WERI-Rb-1 (cell line): ENCODE results near the gene KLHDC10.

ENCODE experiments used
- DNase-seq: peaks from one replicate; pipeline ENCODE4 v3.0.0-alpha.2; 2020
- H3K27ac ChIP-seq: fragments of 250-450 bp; sonication (Bioruptor Pico); 2 replicates; pipeline ENCODE4 v1.5.1; 2020; ENCODE audit warnings: mild to moderate bottlenecking, moderate library complexity
- H3K27me3 ChIP-seq: fragments of 250-450 bp; sonication (Bioruptor Pico); 2 replicates; pipeline ENCODE4 v1.5.1; 2021; ENCODE audit warnings: mild to moderate bottlenecking, low read depth, moderate library complexity; ENCODE audit not compliant: insufficient read depth, severe bottlenecking
- H3K36me3 ChIP-seq: fragments of 250-450 bp; sonication (Bioruptor Pico); 2 replicates; pipeline ENCODE4 v1.5.1; 2020; ENCODE audit warnings: mild to moderate bottlenecking, moderate library complexity
- H3K4me3 ChIP-seq: 2 replicates; pipeline ENCODE4 v1.5.1; 2011; ENCODE audit warnings: low read depth, mild to moderate bottlenecking, control low read depth, low read length
- H3K9me3 ChIP-seq: fragments of 250-450 bp; sonication (Bioruptor Pico); 2 replicates; pipeline ENCODE4 v1.5.1; 2021; ENCODE audit warnings: mild to moderate bottlenecking, moderate library complexity; ENCODE audit not compliant: severe bottlenecking
- TF ChIP-seq, protein P1 (sequence below): IDR thresholded peaks from 2 replicates; pipeline ENCODE4 v1.5.1; 2011; ENCODE audit warnings: low read depth, mild to moderate bottlenecking, control low read depth, inconsistent platforms, low read length

KLHDC10 gene

DNA sequence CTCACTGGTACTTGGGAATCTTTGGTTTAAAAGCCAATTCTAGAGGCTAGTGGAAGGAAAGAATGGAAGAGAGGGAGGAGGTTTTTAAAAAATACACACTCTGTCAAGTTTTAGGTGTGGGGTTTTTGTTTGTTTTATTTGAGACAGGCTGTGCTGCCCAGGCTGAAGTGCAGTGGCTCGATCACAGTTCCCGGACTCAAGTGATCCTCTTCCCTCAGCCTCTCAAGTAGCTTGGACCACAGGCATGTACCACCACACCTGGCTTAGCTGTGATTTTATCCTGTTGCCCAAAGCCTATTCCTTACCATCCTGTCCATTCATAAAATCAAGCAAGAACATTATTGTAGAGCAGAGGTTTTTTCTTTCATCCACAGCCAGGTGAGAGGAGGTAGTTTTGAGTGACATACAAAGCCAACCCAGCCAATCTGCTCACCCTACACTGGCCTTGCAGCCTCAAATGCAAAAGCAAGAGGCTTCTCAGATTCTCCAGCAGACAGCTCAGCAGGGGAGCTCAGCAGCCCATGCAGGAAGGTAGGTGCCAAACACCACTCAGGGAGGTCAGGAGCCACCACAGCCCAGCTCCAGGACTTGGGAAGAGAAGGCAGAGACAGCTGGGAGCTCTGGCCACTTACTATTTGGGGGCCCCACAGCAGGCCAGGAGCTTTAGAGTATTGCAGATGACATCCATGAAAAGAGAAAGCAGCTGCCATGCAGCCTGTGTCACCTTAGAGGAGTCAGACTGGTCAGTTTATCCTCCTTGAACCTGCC lies 69.0 kb downstream of the KLHDC10 start:
- DNase-seq, result no peak
- peaks cover 4% of the 10 kb centered on the region for H3K36me3 ChIP-seq
- no peaks in the 10 kb centered on the region for H3K9me3 ChIP-seq
- TF ChIP-seq, protein P1, sequence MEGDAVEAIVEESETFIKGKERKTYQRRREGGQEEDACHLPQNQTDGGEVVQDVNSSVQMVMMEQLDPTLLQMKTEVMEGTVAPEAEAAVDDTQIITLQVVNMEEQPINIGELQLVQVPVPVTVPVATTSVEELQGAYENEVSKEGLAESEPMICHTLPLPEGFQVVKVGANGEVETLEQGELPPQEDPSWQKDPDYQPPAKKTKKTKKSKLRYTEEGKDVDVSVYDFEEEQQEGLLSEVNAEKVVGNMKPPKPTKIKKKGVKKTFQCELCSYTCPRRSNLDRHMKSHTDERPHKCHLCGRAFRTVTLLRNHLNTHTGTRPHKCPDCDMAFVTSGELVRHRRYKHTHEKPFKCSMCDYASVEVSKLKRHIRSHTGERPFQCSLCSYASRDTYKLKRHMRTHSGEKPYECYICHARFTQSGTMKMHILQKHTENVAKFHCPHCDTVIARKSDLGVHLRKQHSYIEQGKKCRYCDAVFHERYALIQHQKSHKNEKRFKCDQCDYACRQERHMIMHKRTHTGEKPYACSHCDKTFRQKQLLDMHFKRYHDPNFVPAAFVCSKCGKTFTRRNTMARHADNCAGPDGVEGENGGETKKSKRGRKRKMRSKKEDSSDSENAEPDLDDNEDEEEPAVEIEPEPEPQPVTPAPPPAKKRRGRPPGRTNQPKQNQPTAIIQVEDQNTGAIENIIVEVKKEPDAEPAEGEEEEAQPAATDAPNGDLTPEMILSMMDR, result no peak
- no peak overlapping the region for H3K4me3 ChIP-seq
- no peak overlapping the region for H3K27ac ChIP-seq
- H3K27me3 ChIP-seq, result no peaks in the 10 kb centered on the region

DNA sequence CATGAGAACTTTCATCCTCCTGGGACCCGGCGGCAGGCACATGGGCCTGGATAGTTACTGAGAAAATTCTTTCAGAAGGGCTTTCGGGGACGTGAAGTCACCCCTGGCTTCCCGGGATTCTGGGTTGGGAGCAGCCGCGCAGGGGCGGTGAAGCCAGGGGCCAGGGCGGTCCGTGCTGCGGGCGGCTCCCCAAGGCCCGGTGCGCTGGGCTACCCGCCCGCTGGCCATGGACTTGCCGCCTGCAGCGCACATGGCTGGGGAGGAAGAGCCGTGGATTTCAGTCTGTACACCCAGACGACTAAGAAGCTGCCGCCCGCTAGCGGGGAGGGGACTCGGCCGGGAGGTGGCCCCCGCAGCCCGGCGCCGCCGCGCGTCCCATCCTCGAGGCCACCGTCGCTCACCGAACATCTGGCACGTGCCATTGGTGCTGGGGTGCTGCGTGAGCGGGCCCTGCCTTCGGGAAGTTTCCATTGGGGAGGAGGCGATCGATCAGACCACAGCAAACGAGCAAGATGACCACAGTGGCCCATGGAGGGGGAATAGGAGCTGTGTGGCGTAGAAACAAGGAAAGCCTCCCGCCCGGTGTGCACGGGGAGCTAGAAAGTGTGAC lies 70.3 kb downstream of the KLHDC10 start:
- Histone ChIP-seq H3K9me3 (no peaks in the 10 kb centered on the region), H3K4me3 (no peak overlapping the region), H3K27me3 (no peaks in the 10 kb centered on the region), H3K27ac (no peak overlapping the region), H3K36me3 (no peaks in the 10 kb centered on the region; the same call in none of the 2 replicates)
- no peak for DNase-seq
- TF ChIP-seq, protein P1, result no peak

DNA sequence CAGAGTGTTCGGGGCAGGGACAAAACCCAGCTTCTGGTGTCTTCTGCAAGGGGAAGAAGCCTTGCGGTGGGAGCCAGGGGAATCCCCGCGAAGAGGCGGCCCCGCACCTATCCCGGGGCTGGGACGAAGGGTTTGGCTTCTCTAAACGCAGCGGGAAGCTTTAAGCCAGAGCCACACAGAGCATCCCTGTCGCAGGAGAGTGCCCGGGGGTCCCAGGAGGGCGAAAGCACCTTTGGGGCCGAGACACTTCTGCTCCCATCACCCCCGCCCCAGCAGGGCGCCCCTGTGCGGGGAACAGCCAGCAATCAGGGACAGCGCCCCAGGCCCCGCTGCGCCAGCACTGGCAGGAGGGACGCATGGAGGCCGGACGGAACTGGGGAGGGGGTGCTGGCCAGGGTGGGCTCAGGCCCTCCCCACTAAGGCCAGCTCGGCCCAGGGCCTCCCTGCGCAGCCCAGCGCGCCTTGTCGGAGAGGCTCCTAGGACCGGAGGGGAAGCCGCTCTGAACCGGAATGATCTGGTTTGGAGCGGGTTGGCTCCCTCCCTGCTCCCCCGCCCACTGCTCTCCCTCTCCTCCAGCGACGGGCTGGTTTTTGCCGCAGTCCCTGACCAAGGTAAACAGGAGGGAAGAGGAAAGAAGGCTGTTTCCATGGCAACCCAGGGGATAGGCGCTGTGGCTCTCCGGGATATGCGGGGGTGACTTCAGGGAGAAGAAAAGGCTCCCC lies 71.0 kb downstream of the KLHDC10 start:
- H3K9me3 ChIP-seq, result no peaks in the 10 kb centered on the region
- TF ChIP-seq, protein P1, result no peak
- no peak for DNase-seq
- H3K27ac ChIP-seq, result no peak overlapping the region
- H3K4me3 ChIP-seq, result no peak overlapping the region
- no peaks in the 10 kb centered on the region; the same call in none of the 2 replicates for H3K36me3 ChIP-seq
- no peaks in the 10 kb centered on the region for H3K27me3 ChIP-seq

DNA sequence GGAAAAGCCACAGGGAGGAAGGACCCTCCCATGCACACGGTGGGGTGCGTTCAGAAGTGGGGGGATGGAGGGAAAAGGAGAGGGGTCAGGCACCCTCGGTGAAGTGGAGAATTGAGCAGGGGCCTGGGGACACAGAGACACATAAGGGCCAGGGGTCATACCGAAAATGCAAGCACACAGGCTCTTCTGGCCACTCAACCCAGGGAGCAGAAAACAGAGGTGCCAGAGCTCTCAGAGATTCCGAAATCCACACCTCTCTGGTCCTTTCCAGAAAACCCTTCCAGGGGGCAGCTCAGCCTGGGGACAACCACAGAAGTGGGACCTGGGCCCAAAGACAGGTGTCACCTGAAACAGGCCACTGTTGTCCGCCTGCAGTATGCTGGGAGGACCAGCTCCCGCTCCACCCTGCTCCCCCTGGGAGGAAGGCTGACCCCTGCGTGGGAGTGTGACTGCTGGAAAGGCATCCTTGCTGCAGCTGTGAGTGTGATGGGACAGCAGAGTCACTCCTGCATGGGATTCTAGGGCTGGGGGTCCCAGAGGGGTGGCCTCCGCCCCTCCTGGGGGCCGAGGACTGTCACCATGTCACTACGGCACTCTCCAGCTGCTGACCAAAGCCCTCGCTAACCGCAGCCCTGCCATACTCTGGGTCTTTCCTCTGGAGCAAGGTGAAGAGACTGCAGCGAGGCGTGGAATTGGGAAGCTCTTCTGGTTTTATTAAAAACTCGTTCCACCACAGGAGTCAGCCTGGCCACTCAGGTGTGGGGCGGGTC lies 71.7 kb downstream of the KLHDC10 start:
- Histone ChIP-seq H3K27me3 (no peaks in the 10 kb centered on the region), H3K4me3 (no peak overlapping the region), H3K9me3 (no peaks in the 10 kb centered on the region), H3K27ac (no peak overlapping the region), H3K36me3 (no peaks in the 10 kb centered on the region; the same call in none of the 2 replicates)
- DNase-seq, result no peak
- TF ChIP-seq, protein P1, result no peak

DNA sequence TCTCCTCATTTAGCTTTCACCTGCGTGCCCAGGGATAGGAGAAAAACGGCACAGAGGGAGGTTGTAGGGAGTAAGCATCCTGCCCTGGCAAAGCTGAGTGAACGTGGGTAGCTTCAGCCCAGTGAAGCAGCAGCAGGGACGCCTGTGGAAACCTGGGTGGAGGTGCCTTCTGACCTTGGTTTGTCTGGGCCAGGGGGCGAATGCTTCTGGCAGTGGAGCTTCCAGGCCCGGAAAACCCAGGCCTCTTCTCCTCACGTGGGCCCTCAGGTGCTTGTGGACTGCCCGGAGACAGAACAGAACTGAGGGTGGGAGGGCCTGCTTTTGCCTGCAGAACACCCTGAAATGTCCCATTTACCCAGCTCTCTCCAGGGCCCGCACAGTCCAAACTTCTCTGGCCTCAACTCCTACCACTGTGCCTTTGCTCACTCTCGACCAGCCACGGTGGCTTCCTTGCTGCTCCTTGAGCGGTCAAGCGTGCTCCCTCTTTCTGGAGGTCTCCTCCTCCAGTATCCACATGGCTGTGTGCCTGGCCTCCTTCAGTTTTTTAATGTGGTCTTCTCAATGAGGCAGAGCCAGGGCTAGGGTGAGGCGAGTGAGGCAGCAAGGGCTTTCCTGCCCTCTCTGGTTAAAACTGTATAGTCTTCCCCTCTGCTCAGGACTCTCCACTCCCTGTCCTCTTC lies 72.5 kb downstream of the KLHDC10 start:
- no peak for DNase-seq

More for the DNA sequence above, 72.5 kb downstream of the KLHDC10 start:
- Histone ChIP-seq H3K4me3 (no peak overlapping the region), H3K36me3 (no peaks in the 10 kb centered on the region; the same call in none of the 2 replicates), H3K27ac (no peak overlapping the region), H3K27me3 (no peaks in the 10 kb centered on the region), H3K9me3 (no peaks in the 10 kb centered on the region)
- TF ChIP-seq, protein P1, result no peak
